Epidermal melanocyte (primary cell): ENCODE results near the gene CYP8B1.

Experiments
- DNase-seq: peaks from one replicate; pipeline ENCODE4 v3.0.0; 2011; ENCODE audit warnings: low spot score; ENCODE audit not compliant: insufficient read length

The CYP8B1 gene

GRCh38 chr3:42875325-42876151 lies at the start of gene CYP8B1:
TSS of gene CYP8B1 (minus strand) at chr3:42875879. CDS start at chr3:42875816, 63 bp downstream.
- DNase-seq: no peak

GRCh38 chr3:42923606-42924005 lies 47.9 kb upstream of the CYP8B1 start:
- DNase-seq: no peak

- DNase-seq: no peak
These were observed 39.3 kb upstream of the CYP8B1 start for GRCh38 chr3:42914771-42915515.

GRCh38 chr3:42911551-42911950 lies 35.9 kb upstream of the CYP8B1 start:
- no peak for DNase-seq

GRCh38 chr3:42908675-42909074 lies 33.0 kb upstream of the CYP8B1 start:
- DNase-seq: no peak

- no peak for DNase-seq
These were observed 31.1 kb upstream of the CYP8B1 start for GRCh38 chr3:42906848-42907183.

GRCh38 chr3:42906070-42906847 lies 30.6 kb upstream of the CYP8B1 start, which contains the start of gene ZNF662:
TSS of gene ZNF662 (plus strand) at chr3:42906142. CDS start at chr3:42908115, 1,973 bp downstream.
- DNase-seq: no peak

GRCh38 chr3:42905740-42906069 lies 30.0 kb upstream of the CYP8B1 start:
- no peak for DNase-seq

- no peak for DNase-seq
These were observed 28.4 kb upstream of the CYP8B1 start for GRCh38 chr3:42904076-42904475.

- no peak for DNase-seq
These were observed 26.6 kb upstream of the CYP8B1 start for GRCh38 chr3:42902257-42902656.

- DNase-seq: no peak
These were observed 25.4 kb upstream of the CYP8B1 start for GRCh38 chr3:42901073-42901415.

- no peak for DNase-seq
These were observed 24.8 kb upstream of the CYP8B1 start for GRCh38 chr3:42900226-42901072.

GRCh38 chr3:42898896-42899675 lies 23.4 kb upstream of the CYP8B1 start:
- DNase-seq: no peak

- no peak for DNase-seq
These were observed 19.8 kb upstream of the CYP8B1 start for GRCh38 chr3:42895580-42895868.

GRCh38 chr3:42894698-42895579 lies 19.3 kb upstream of the CYP8B1 start:
- no peak for DNase-seq

GRCh38 chr3:42892807-42893206 lies 17.1 kb upstream of the CYP8B1 start:
- DNase-seq: no peak

GRCh38 chr3:42892169-42892568 lies 16.5 kb upstream of the CYP8B1 start:
- DNase-seq: no peak

GRCh38 chr3:42891042-42891441 lies 15.4 kb upstream of the CYP8B1 start:
- no peak for DNase-seq

GRCh38 chr3:42887084-42887483 lies 11.4 kb upstream of the CYP8B1 start:
- no peak for DNase-seq
